HG02885 (cell line): ENCODE results near the gene NOSTRIN.
"Not testable (repeated sequence)": the region's sequence is repeated elsewhere in the genome, so short reads cannot be mapped to it uniquely, and the experiment has no call there.

ENCODE experiments used
- ATAC-seq: cut with Tn5 transposase; IDR thresholded peaks from one replicate; pipeline ENCODE4 v1.9.1; 2021; ENCODE audit warnings: mild to moderate bottlenecking; ENCODE audit not compliant: unreplicated experiment, poor library complexity

Gene NOSTRIN

GRCh38 chr2:168789776-168790175 is 12.7 kb upstream of the NOSTRIN start:
- no peak for ATAC-seq

- ATAC-seq, result no peak
Observed at GRCh38 chr2:168790226-168790902, 12.1 kb upstream of the NOSTRIN start.

DNA sequence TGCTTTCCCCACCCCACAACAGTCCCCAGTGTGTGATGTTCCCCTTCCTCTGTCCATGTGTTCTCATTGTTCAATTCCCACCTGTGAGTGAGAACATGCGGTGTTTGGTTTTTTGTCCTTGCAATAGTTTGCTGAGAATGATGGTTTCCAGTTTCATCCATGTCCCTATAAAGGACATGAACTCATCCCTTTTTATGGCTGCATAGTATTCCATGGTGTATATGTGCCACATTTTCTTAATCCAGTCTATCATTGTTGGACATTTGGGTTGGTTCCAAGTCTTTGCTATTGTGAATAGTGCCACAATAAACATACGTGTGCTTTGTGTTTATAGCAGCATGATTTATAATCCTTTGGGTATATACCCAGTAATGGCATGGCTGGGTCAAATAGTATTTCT is 11.3 kb upstream of the NOSTRIN start:
- not testable (repeated sequence) for ATAC-seq

DNA sequence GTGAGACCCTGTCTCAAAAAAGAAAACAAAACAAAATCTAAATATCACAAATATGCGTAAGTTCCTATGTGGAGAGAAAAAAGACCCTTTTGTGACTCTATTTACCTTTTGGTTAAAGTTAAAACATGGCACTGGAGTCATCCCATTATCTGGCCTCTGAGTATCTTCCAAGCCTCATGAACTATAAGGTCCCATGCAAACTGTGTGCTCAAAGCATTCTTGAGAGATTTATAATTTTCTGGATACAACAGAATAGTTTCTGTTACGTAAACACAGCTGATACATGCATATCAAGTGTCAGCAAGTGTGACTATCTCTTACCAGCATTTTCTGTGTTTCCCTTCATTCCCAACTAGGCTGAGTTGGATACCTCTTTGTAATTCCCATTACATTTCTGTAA is 8.8 kb upstream of the NOSTRIN start:
- ATAC-seq, result no peak

DNA sequence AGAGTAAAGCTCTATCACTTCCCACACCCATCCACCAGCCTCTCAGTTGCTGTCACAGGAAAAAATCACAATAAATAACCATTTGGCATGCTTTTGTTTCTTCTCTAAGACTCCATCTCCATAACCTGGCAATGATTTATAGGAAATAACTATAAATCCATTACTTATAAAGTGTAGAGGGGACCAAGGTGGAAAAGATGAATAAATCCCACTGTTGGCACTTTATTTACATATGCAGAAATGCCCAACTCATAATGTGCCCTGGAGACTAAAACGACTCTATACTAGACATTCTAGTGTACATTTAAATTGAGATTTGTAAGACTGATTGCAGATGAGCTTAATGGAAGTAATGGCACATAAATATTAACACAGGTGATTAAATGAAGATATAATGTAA is 7.5 kb upstream of the NOSTRIN start:
- no peak for ATAC-seq

- no peak for ATAC-seq
Observed at GRCh38 chr2:168796090-168796577, 6.3 kb upstream of the NOSTRIN start.

GRCh38 chr2:168796583-168797285 is 5.7 kb upstream of the NOSTRIN start:
- ATAC-seq, result no peak

- no peak for ATAC-seq
Observed at GRCh38 chr2:168797286-168797655, 5.2 kb upstream of the NOSTRIN start.

DNA sequence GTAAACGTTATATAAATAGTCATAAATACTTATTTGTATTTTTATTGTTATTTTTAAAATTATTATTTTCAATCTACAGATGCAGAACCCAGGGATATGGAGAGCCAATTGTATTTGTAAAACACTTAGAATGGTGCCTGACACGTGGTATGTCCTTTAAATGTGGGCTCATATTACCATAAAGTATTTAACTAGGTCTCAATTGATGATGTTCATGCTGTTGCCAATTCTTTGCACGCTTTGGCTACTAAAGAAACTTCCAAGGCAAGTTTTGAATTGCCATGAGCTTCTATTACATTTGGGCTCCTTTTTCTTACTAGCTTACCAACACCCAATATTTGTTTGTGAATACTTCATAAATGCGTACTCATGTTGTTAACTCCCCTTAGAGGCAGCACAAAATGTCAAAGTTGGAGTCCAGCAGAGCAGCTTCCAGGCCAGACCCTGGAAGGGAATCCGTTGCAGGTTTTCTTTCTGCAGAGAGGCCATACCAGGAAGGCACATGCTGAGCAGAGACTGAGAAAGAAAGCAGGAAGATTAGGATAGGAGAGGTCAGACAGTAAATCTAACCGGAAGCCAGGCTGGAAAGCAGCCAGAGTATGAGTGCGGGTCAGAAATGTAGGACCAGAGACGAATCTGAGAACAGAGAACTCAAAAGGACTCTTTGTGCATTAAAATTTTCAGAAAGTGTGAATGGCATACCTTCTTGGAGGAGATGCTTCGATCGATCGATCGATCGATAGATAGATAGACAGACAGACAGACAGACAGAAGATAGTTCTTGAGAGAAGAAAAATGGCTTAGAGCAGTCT is 4.2 kb upstream of the NOSTRIN start:
- ATAC-seq, result no peak

- ATAC-seq, result no peak
Observed at GRCh38 chr2:168798888-168799410, 3.5 kb upstream of the NOSTRIN start.

DNA sequence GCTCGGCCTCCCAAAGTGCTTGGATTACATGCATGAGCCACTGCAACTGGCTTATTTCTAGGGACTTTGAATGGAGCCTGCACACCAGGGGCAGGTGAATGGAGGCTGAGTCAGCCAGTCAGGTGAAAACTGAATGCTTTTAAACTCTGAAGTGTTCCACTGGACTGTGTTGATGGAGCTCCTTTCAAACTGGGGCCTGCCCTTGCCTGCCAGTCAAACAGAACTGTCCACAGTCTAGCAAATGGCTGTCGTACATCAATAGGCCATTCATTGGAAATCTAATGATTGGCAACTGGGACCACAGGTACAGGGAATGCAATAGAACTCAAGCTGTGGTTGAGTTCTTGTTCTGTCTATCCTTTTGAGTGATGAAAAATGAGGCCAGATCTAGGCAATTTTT is 966 bp upstream of the NOSTRIN start:
- ATAC-seq, result no peak

DNA sequence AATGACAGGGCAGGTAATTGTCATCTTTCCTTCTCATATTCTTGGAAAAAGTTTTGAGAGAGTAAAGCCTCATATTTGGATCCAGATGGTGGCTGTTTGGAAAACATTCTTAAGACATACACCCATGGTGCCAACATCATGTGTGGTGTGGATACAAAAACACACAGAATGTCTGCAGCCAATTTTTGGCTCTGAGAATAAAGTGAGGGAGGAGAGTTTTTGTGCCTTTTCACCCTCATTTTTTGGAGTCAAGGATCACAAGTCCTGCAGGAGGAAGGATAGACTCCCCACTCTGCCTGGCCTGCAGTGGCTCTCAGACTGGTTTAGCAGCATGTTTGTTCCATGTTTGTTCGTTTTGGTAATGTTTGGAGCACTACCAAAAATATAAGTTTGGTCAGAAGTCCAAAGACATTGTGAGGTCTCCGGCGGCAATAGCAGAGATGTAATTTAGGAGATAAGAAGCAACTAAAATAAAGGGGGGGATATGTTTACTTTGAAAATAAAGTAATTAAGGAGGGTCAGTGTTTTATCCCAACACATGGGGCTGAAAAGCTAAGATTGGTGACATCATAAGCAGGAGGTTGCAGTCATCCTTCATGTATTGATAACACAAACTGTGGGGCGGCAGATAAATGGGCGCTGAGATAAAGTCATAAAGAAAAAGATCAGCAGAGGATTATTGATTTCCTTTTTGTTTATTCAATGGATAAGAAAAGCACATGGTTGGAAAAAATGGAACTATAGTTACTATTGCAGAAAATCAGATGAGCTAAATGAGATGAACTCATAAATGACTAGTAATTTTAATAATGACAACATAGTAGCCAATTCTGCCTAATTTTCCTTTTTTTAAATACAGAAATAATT is 655 bp downstream of the NOSTRIN start:
- no peak for ATAC-seq

- no peak for ATAC-seq
Observed at GRCh38 chr2:168804214-168804613, 1.8 kb downstream of the NOSTRIN start.

- ATAC-seq, result no peak
Observed at GRCh38 chr2:168805615-168806014, 3.2 kb downstream of the NOSTRIN start.

DNA sequence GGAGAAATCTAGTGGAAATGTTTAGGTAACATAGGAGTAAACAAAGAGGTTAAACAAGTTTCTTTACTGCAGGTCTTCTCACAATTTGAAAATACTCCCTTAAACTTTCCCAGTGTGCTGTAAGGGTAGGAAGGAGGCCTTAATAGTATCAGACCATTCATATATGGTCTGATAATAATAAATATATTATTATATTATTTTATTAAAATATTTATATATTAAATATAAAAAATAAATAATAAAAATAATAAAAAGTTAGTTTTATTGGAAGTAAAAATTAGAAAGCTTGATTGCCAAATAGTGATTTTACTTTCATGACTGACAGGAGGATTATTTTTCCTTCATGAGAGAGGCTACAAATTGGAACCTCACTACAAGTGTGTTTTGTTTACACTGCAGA is 7.1 kb downstream of the NOSTRIN start:
- ATAC-seq, result no peak

- no peak for ATAC-seq
Observed at GRCh38 chr2:168810235-168810634, 7.8 kb downstream of the NOSTRIN start.

DNA sequence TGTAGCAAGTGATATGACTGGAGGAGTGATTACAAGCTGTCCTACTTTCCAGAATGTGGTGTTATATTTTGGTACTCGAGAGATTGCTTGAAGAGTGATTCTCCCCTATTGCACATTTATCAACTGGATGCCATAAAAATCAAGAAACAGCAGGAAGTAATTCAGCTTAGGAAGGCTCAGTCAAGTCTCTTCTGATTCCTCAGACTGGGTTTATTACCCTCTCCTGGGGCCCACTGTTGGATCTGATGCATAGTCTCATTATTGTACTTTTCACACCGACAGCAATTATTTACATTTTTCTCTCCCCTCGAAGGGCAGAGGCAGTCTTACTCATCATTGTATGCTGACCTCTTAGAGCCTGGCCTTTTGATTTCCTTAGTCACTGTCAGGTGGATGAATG is 9.3 kb downstream of the NOSTRIN start:
- no peak for ATAC-seq

DNA sequence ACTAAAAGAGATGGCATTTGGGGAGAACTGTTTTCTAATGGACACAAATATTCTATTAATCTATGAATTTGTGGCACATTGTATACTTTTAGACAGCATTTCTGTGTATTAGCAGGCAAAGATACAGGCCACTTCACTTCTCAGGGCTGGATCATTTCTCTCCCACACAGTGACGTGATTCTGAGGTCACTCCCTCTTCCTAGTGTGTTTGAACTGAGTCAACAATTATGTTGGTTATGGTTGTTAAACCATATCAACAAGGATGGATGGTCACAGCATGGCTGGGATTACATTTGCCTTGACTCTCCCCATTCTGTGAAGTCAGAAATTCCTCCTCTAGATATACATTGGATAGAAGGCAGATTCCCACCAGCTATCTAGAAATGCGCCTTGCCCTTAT is 11.6 kb downstream of the NOSTRIN start:
- ATAC-seq, result no peak

GRCh38 chr2:168814939-168815907 is 12.8 kb downstream of the NOSTRIN start:
- ATAC-seq, result no peak
